ENCODE data around the gene MED15. TPM values are rescaled to one million over a fixed set of nuclear protein-coding genes. Genes with fewer than 3 reads are reported as not detected.

MED15 gene
- total RNA-seq, 1 donor from 2014 or later, result 105 TPM

DNA sequence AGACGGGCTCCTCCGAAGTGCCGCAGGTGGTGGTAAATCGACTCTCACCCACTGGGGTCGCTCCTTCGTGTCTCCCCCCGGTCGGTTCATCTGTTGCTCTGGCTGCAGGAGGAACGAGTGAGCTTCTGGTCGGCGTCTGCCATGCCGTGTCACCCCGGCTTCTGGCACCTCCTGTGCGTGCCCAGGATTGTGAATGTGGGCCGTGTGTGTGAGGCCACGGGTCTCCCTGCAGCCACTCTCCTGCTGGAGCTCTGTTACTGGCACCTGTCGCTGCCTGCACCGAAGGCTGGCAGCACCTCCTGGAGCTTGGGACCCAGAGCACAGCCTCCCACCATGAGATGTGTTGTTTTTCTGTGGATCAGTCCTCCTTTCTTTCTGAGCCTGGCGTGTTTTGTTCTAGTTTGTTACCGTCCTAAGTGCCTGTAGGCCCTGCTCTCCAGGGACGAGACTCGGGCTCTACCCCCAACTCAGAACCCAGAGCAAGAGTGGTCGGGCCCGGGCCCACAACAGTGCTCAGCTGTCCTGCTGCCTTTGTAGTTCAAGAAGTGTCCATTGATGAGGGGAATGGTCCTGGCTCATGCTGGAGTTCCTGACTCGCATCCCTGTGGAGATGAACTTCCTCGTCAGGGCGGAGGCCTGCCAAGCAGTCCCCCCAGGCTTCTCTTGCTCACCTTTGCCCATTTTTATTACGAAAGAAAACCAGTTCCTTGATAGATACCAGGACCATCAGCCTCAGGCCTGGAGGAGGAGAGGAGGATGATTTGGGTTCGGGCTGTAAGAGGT is 66.6 kb downstream of the MED15 start:
- no peaks in the 10 kb centered on the region for H3K9me3 ChIP-seq
- peaks cover 96% of the 10 kb centered on the region for H3K36me3 ChIP-seq
- intact Hi-C loops (cut with DNase I), result no loop called here
- TF ChIP-seq, protein P1, sequence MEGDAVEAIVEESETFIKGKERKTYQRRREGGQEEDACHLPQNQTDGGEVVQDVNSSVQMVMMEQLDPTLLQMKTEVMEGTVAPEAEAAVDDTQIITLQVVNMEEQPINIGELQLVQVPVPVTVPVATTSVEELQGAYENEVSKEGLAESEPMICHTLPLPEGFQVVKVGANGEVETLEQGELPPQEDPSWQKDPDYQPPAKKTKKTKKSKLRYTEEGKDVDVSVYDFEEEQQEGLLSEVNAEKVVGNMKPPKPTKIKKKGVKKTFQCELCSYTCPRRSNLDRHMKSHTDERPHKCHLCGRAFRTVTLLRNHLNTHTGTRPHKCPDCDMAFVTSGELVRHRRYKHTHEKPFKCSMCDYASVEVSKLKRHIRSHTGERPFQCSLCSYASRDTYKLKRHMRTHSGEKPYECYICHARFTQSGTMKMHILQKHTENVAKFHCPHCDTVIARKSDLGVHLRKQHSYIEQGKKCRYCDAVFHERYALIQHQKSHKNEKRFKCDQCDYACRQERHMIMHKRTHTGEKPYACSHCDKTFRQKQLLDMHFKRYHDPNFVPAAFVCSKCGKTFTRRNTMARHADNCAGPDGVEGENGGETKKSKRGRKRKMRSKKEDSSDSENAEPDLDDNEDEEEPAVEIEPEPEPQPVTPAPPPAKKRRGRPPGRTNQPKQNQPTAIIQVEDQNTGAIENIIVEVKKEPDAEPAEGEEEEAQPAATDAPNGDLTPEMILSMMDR (IDR thresholded peaks at IDR 0.05), result no peak
- DNase-seq (no peak), ATAC-seq (no peak)
- no peak overlapping the region for H3K4me3 ChIP-seq
- peaks cover 68% of the 10 kb centered on the region for H3K4me1 ChIP-seq
- H3K27ac ChIP-seq, result peak overlapping the region; percentile 36
- no peaks in the 10 kb centered on the region for H3K27me3 ChIP-seq (ENCODE audit: low read depth)

DNA sequence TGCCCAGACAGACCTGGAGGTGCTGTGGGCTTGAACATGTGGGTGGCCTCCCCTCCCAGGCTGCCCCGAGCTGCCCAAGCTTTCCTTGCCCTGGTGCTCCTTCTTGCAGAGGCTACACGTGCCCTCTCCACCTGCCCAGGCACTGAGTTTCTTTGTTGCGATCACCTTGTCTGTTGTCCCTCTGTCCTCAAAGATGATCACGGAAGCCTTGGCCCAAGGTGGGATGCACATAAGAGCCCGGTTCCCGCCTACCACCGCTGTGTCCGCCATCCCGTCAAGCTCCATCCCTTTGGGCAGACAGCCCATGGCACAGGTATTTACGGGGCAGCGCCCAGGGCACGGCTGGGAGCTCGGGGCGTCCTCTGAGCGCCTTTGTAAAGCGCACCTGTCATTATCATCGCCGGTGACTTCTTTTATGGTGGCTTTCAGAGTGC is 67.5 kb downstream of the MED15 start:
- TF ChIP-seq, protein P1 (IDR thresholded peaks at IDR 0.05), result no peak
- DNase-seq (no peak), ATAC-seq (no peak)
- peaks cover 60% of the 10 kb centered on the region for H3K4me1 ChIP-seq
- intact Hi-C loops (cut with DNase I), result no loop called here
- H3K27ac ChIP-seq, result peak overlapping the region; percentile 24
- H3K27me3 ChIP-seq (ENCODE audit: low read depth), result no peaks in the 10 kb centered on the region
- H3K9me3 ChIP-seq, result no peaks in the 10 kb centered on the region
- peaks cover 96% of the 10 kb centered on the region for H3K36me3 ChIP-seq
- no peak overlapping the region for H3K4me3 ChIP-seq

DNA sequence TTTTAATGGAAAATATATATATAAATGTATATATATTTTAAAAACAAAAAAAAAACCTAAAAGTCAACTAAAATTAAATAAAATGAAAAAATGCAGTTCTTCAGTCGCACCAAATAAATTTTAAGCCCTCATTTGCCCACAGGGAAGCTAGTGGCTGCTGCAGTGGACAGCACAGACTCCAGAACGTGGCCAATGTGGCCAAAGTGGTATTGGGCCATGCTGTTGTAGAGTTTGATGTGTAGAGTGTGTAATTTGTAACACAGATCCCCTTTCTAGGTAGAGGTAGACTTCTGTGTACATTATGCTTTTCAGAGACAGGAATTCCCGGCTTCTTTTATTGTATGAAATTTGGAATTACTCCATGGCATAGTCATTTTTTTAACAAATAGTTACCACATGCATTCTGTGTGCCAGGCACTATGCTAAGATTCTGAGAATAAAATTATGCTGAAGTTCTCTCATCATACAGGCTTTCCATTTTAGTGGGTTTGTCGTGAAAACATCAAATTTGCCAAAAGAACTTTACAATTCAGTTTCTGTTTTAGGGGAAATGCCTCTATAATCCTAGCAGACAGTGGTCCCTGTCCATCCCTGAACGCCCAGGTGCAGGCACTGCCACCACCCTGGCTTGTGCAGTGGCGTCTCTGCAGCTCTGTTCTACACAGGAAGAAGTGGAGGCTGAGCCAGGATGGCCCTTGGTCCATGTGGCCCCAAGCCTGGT is 68.5 kb downstream of the MED15 start:
- no peak for ATAC-seq
- Histone ChIP-seq H3K27ac (peak overlapping the region; percentile 41), H3K36me3 (peaks cover 95% of the 10 kb centered on the region), H3K4me1 (peaks cover 57% of the 10 kb centered on the region), H3K4me3 (no peak overlapping the region), H3K9me3 (no peaks in the 10 kb centered on the region), H3K27me3 (ENCODE audit: low read depth) (no peaks in the 10 kb centered on the region)
- intact Hi-C loops (cut with DNase I), result no loop called here
- no peak for DNase-seq
- TF ChIP-seq, protein P1 (IDR thresholded peaks at IDR 0.05), result no peak

DNA sequence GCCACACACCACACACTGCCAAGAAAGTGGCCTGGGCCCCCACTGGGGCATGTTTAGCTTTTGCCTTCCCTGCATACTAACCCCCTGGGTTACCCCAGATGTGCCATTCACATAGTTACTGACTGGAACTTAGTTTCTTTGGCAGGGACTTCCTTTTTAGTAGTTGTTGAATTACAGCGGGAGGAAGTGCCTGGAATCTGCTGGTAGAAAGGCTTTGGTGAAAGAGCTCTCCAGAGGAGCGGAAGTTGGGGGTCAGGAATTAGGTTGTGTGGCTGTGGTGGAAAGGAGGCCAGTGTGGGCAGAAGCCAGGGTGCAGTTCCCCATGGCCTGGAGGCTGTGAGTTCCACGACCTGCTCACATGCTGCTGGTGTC is 69.0 kb downstream of the MED15 start:
- Histone ChIP-seq H3K36me3 (peaks cover 94% of the 10 kb centered on the region), H3K27me3 (ENCODE audit: low read depth) (no peaks in the 10 kb centered on the region), H3K4me1 (peaks cover 52% of the 10 kb centered on the region), H3K27ac (peak overlapping the region; percentile 41), H3K4me3 (no peak overlapping the region), H3K9me3 (no peaks in the 10 kb centered on the region)
- ATAC-seq, result peak; percentile 45 to 71
- intact Hi-C loops (cut with DNase I), result no loop called here
- no peak for DNase-seq
- TF ChIP-seq, protein P1 (IDR thresholded peaks at IDR 0.05), result no peak

DNA sequence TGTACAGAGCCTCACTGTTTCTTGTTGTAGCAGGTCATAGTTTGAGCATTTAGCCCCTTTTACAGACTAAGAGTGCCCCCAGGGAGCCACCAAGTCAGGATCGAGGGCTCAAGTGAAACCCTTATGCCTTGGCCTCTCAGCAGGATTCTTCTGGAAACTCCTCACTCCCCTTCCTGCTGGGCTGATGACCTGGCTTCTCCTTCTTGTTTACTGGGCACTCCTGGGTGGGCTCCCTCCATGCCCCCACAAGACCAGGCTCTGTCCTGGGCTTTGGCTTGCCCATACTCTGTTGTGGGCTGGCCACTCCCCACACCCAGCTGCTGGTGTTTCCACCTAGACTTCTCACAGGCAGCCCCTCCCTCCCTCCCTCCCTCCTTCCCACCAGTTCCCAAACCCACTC is 69.6 kb downstream of the MED15 start:
- Histone ChIP-seq H3K4me3 (no peak overlapping the region), H3K4me1 (peaks cover 46% of the 10 kb centered on the region), H3K36me3 (peaks cover 94% of the 10 kb centered on the region), H3K27ac (peak overlapping the region; percentile 41), H3K27me3 (ENCODE audit: low read depth) (no peaks in the 10 kb centered on the region), H3K9me3 (no peaks in the 10 kb centered on the region)
- TF ChIP-seq, protein P1 (IDR thresholded peaks at IDR 0.05), result no peak
- intact Hi-C loops (cut with DNase I), result no loop called here
- no peak for ATAC-seq
- no peak for DNase-seq
